ENCODE measurements around the gene TAOK1. TPM values are rescaled to one million over a fixed set of nuclear protein-coding genes. Genes with fewer than 3 reads are reported as not detected.

TAOK1 gene
- total RNA-seq, 1 experiment from 2014 or later: 87.1 TPM

GRCh38 chr17:29352146-29352545 lies 38.0 kb upstream of the TAOK1 start:
- no peak for ATAC-seq
- H3K9me3 Mint-ChIP-seq: 0 out of 2 replicates have a peak, but pooled peaks cover 2% of the 10 kb centered on the region
- no peak overlapping the region for H3K4me3 Mint-ChIP-seq
- no peak for DNase-seq (ENCODE audit: low spot score)
- POLR2A ChIA-PET: no interaction called here
- H3K27me3 Mint-ChIP-seq (ENCODE audit: low read depth): no peaks in the 10 kb centered on the region
- no peak overlapping the region for H3K27ac Mint-ChIP-seq
- CTCF ChIA-PET: interaction anchor here (1.1 to 3.2 kb wide), 2 partner anchors 18 to 240 kb away, joined by 3 to 12 read pairs; no protein-coding TSS in a partner anchor
- no peaks in the 10 kb centered on the region for H3K4me1 Mint-ChIP-seq
- TF ChIP-seq JUN (CRISPR knock-in tag; IDR thresholded peaks at IDR 0.05): no peak
- no peak for TF ChIP-seq CREM (CRISPR knock-in tag; IDR thresholded peaks at IDR 0.05)
- TF ChIP-seq SOX15 (CRISPR knock-in tag; IDR thresholded peaks at IDR 0.05): no peak
- no peak for TF ChIP-seq FOXP4 (CRISPR knock-in tag; IDR thresholded peaks at IDR 0.05)
- no peak for TF ChIP-seq MAX (CRISPR knock-in tag; IDR thresholded peaks at IDR 0.05)
- no peak for TF ChIP-seq CDX4 (CRISPR knock-in tag; IDR thresholded peaks at IDR 0.05; ENCODE audit: borderline replicate concordance)
- TF ChIP-seq ZSCAN18 (CRISPR knock-in tag; IDR thresholded peaks at IDR 0.05): no peak
- TF ChIP-seq ZNF138 (CRISPR knock-in tag; conservative IDR thresholded peaks at IDR 0.05): no peak
- H3K36me3 Mint-ChIP-seq: no peaks in the 10 kb centered on the region

- Mint-ChIP-seq H3K9me3 (0 out of 2 replicates have a peak, but pooled peaks cover 3% of the 10 kb centered on the region), H3K36me3 (no peaks in the 10 kb centered on the region), H3K4me1 (no peaks in the 10 kb centered on the region), H3K27me3 (ENCODE audit: low read depth) (no peaks in the 10 kb centered on the region), H3K4me3 (no peak overlapping the region), H3K27ac (peak overlapping the region; percentile 6; the same call in 1 of the 2 replicates)
- ATAC-seq (no peak), DNase-seq (ENCODE audit: low spot score) (no peak)
- ChIA-PET CTCF (interaction anchor here (0.5 to 1.3 kb wide), 3 partner anchors 13 to 179 kb away, joined by 3 to 4 read pairs (median 4); no protein-coding TSS in a partner anchor), POLR2A (interaction anchor here (0.5 kb wide), 1 partner anchor 196 kb away, joined by 4 read pairs; no protein-coding TSS in a partner anchor)
- TF ChIP-seq AFF4 (CRISPR knock-in tag; IDR thresholded peaks at IDR 0.05; ENCODE audit: borderline replicate concordance) (no peak), ERG (CRISPR knock-in tag; IDR thresholded peaks at IDR 0.05) (no peak), ZNF416 (CRISPR knock-in tag; IDR thresholded peaks at IDR 0.05) (no peak), AR (CRISPR knock-in tag; IDR thresholded peaks at IDR 0.05) (no peak), SP1 (CRISPR knock-in tag; conservative IDR thresholded peaks at IDR 0.05) (no peak), JUN (CRISPR knock-in tag; IDR thresholded peaks at IDR 0.05) (no peak), SMAD3 (CRISPR knock-in tag; IDR thresholded peaks at IDR 0.05; ENCODE audit: borderline replicate concordance) (no peak), GRHL2 (CRISPR knock-in tag; IDR thresholded peaks at IDR 0.05; ENCODE audit: insufficient replicate concordance, severe bottlenecking) (no peak), TP53 (CRISPR knock-in tag; IDR thresholded peaks at IDR 0.05) (no peak), E2F4 (CRISPR knock-in tag; IDR thresholded peaks at IDR 0.05; ENCODE audit: borderline replicate concordance, low read depth) (no peak), E2F1 (CRISPR knock-in tag; IDR thresholded peaks at IDR 0.05) (no peak), ZNF232 (CRISPR knock-in tag; IDR thresholded peaks at IDR 0.05) (no peak)
These were observed 32.9 kb upstream of the TAOK1 start for GRCh38 chr17:29357232-29357631.
